ENCODE measurements around the gene ATP1A1.

The ATP1A1 gene

GRCh38 chr1:116331523-116331922 lies 41.5 kb upstream of the ATP1A1 start:
- peaks cover 0 to 2% (median 0%) of the 10 kb centered on the region in 5 donors for H3K27me3 ChIP-seq (ENCODE audit: control insufficient read depth in 5 of 5, insufficient read depth in 4 of 5, low read length in 5 of 5)
- H3K27ac ChIP-seq (ENCODE audit: low read depth, low read length): no peak overlapping the region
- H3K9me3 ChIP-seq (ENCODE audit: control insufficient read depth in 5 of 5, low read length in 5 of 5): no peaks in the 10 kb centered on the region
- H3K4me1 ChIP-seq (ENCODE audit: control insufficient read depth in 5 of 5, insufficient read depth in 5 of 5, low read length in 5 of 5): peaks cover 0 to 10% (median 4%) of the 10 kb centered on the region in 5 donors
- no peak overlapping the region for H3K9ac ChIP-seq (ENCODE audit: low read length in 5 of 5)
- H3K4me3 ChIP-seq (ENCODE audit: low read depth in 1 of 5, low read length in 5 of 5): no peak overlapping the region
- H3K36me3 ChIP-seq (ENCODE audit: control insufficient read depth in 5 of 5, insufficient read depth in 5 of 5, low read length in 5 of 5): no peaks in the 10 kb centered on the region

GRCh38 chr1:116332451-116332850 lies 40.6 kb upstream of the ATP1A1 start:
- Histone ChIP-seq H3K4me1 (ENCODE audit: control insufficient read depth in 5 of 5, insufficient read depth in 5 of 5, low read length in 5 of 5) (peaks cover 0 to 10% (median 4%) of the 10 kb centered on the region in 5 donors), H3K4me3 (ENCODE audit: low read depth in 1 of 5, low read length in 5 of 5) (no peak overlapping the region), H3K9me3 (ENCODE audit: control insufficient read depth in 5 of 5, low read length in 5 of 5) (no peaks in the 10 kb centered on the region), H3K27me3 (ENCODE audit: control insufficient read depth in 5 of 5, insufficient read depth in 4 of 5, low read length in 5 of 5) (peaks cover 0 to 2% (median 0%) of the 10 kb centered on the region in 5 donors), H3K27ac (ENCODE audit: low read depth, low read length) (no peak overlapping the region), H3K36me3 (ENCODE audit: control insufficient read depth in 5 of 5, insufficient read depth in 5 of 5, low read length in 5 of 5) (no peaks in the 10 kb centered on the region), H3K9ac (ENCODE audit: low read length in 5 of 5) (no peak overlapping the region)

GRCh38 chr1:116333171-116334014 lies 39.7 kb upstream of the ATP1A1 start:
- no peaks in the 10 kb centered on the region for H3K36me3 ChIP-seq (ENCODE audit: control insufficient read depth in 5 of 5, insufficient read depth in 5 of 5, low read length in 5 of 5)
- no peak overlapping the region for H3K27ac ChIP-seq (ENCODE audit: low read depth, low read length)
- H3K9me3 ChIP-seq (ENCODE audit: control insufficient read depth in 5 of 5, low read length in 5 of 5): no peaks in the 10 kb centered on the region
- H3K4me1 ChIP-seq (ENCODE audit: control insufficient read depth in 5 of 5, insufficient read depth in 5 of 5, low read length in 5 of 5): peaks cover 0 to 10% (median 4%) of the 10 kb centered on the region in 5 donors
- no peak overlapping the region for H3K4me3 ChIP-seq (ENCODE audit: low read depth in 1 of 5, low read length in 5 of 5)
- H3K27me3 ChIP-seq (ENCODE audit: control insufficient read depth in 5 of 5, insufficient read depth in 4 of 5, low read length in 5 of 5): peaks cover 0 to 2% (median 0%) of the 10 kb centered on the region in 5 donors
- H3K9ac ChIP-seq (ENCODE audit: low read length in 5 of 5): no peak overlapping the region

- H3K27ac ChIP-seq (ENCODE audit: low read depth, low read length): no peak overlapping the region
- H3K9ac ChIP-seq (ENCODE audit: low read length in 5 of 5): no peak overlapping the region
- peaks cover 0 to 10% (median 4%) of the 10 kb centered on the region in 5 donors for H3K4me1 ChIP-seq (ENCODE audit: control insufficient read depth in 5 of 5, insufficient read depth in 5 of 5, low read length in 5 of 5)
Measured at GRCh38 chr1:116334015-116334547, 39.0 kb upstream of the ATP1A1 start.

GRCh38 chr1:116334868-116335635 lies 38.0 kb upstream of the ATP1A1 start:
- Histone ChIP-seq H3K9ac (ENCODE audit: low read length in 5 of 5) (no peak overlapping the region), H3K4me1 (ENCODE audit: control insufficient read depth in 5 of 5, insufficient read depth in 5 of 5, low read length in 5 of 5) (peaks cover 0 to 4% (median 4%) of the 10 kb centered on the region in 5 donors), H3K9me3 (ENCODE audit: control insufficient read depth in 5 of 5, low read length in 5 of 5) (no peaks in the 10 kb centered on the region), H3K4me3 (ENCODE audit: low read depth in 1 of 5, low read length in 5 of 5) (no peak overlapping the region), H3K27ac (ENCODE audit: low read depth, low read length) (no peak overlapping the region), H3K27me3 (ENCODE audit: control insufficient read depth in 5 of 5, insufficient read depth in 4 of 5, low read length in 5 of 5) (peaks cover 0 to 2% (median 0%) of the 10 kb centered on the region in 5 donors), H3K36me3 (ENCODE audit: control insufficient read depth in 5 of 5, insufficient read depth in 5 of 5, low read length in 5 of 5) (no peaks in the 10 kb centered on the region)

More at GRCh38 chr1:116334015-116334547, 39.0 kb upstream of the ATP1A1 start:
- Histone ChIP-seq H3K9me3 (ENCODE audit: control insufficient read depth in 5 of 5, low read length in 5 of 5) (no peaks in the 10 kb centered on the region), H3K4me3 (ENCODE audit: low read depth in 1 of 5, low read length in 5 of 5) (no peak overlapping the region), H3K27me3 (ENCODE audit: control insufficient read depth in 5 of 5, insufficient read depth in 4 of 5, low read length in 5 of 5) (peaks cover 0 to 2% (median 0%) of the 10 kb centered on the region in 5 donors), H3K36me3 (ENCODE audit: control insufficient read depth in 5 of 5, insufficient read depth in 5 of 5, low read length in 5 of 5) (no peaks in the 10 kb centered on the region)

- no peak overlapping the region for H3K9ac ChIP-seq (ENCODE audit: low read length in 5 of 5)
- no peak overlapping the region for H3K27ac ChIP-seq (ENCODE audit: low read depth, low read length)
- H3K27me3 ChIP-seq (ENCODE audit: control insufficient read depth in 5 of 5, insufficient read depth in 4 of 5, low read length in 5 of 5): peaks cover 0 to 2% (median 0%) of the 10 kb centered on the region in 5 donors
- no peaks in the 10 kb centered on the region for H3K9me3 ChIP-seq (ENCODE audit: control insufficient read depth in 5 of 5, low read length in 5 of 5)
- H3K4me1 ChIP-seq (ENCODE audit: control insufficient read depth in 5 of 5, insufficient read depth in 5 of 5, low read length in 5 of 5): no peaks in the 10 kb centered on the region
- H3K4me3 ChIP-seq (ENCODE audit: low read depth in 1 of 5, low read length in 5 of 5): no peak overlapping the region
- no peaks in the 10 kb centered on the region for H3K36me3 ChIP-seq (ENCODE audit: control insufficient read depth in 5 of 5, insufficient read depth in 5 of 5, low read length in 5 of 5)
Measured at GRCh38 chr1:116335850-116336624, 37.0 kb upstream of the ATP1A1 start.

- Histone ChIP-seq H3K9ac (ENCODE audit: low read length in 5 of 5) (no peak overlapping the region), H3K4me3 (ENCODE audit: low read depth in 1 of 5, low read length in 5 of 5) (no peak overlapping the region), H3K9me3 (ENCODE audit: control insufficient read depth in 5 of 5, low read length in 5 of 5) (no peaks in the 10 kb centered on the region), H3K27ac (ENCODE audit: low read depth, low read length) (no peak overlapping the region), H3K27me3 (ENCODE audit: control insufficient read depth in 5 of 5, insufficient read depth in 4 of 5, low read length in 5 of 5) (peaks cover 0 to 2% (median 0%) of the 10 kb centered on the region in 5 donors), H3K4me1 (ENCODE audit: control insufficient read depth in 5 of 5, insufficient read depth in 5 of 5, low read length in 5 of 5) (no peaks in the 10 kb centered on the region), H3K36me3 (ENCODE audit: control insufficient read depth in 5 of 5, insufficient read depth in 5 of 5, low read length in 5 of 5) (no peaks in the 10 kb centered on the region)
Measured at GRCh38 chr1:116337398-116337797, 35.6 kb upstream of the ATP1A1 start.

GRCh38 chr1:116338400-116338799 lies 34.6 kb upstream of the ATP1A1 start:
- no peak overlapping the region for H3K9ac ChIP-seq (ENCODE audit: low read length in 5 of 5)
- no peaks in the 10 kb centered on the region for H3K4me1 ChIP-seq (ENCODE audit: control insufficient read depth in 5 of 5, insufficient read depth in 5 of 5, low read length in 5 of 5)
- H3K9me3 ChIP-seq (ENCODE audit: control insufficient read depth in 5 of 5, low read length in 5 of 5): no peaks in the 10 kb centered on the region
- peaks cover 0 to 2% (median 0%) of the 10 kb centered on the region in 5 donors for H3K27me3 ChIP-seq (ENCODE audit: control insufficient read depth in 5 of 5, insufficient read depth in 4 of 5, low read length in 5 of 5)
- H3K4me3 ChIP-seq (ENCODE audit: low read depth in 1 of 5, low read length in 5 of 5): no peak overlapping the region
- no peak overlapping the region for H3K27ac ChIP-seq (ENCODE audit: low read depth, low read length)
- H3K36me3 ChIP-seq (ENCODE audit: control insufficient read depth in 5 of 5, insufficient read depth in 5 of 5, low read length in 5 of 5): no peaks in the 10 kb centered on the region

GRCh38 chr1:116340506-116341231 lies 32.4 kb upstream of the ATP1A1 start:
- Histone ChIP-seq H3K9ac (ENCODE audit: low read length in 5 of 5) (no peak overlapping the region), H3K36me3 (ENCODE audit: control insufficient read depth in 5 of 5, insufficient read depth in 5 of 5, low read length in 5 of 5) (no peaks in the 10 kb centered on the region), H3K4me3 (ENCODE audit: low read depth in 1 of 5, low read length in 5 of 5) (no peak overlapping the region), H3K27me3 (ENCODE audit: control insufficient read depth in 5 of 5, insufficient read depth in 4 of 5, low read length in 5 of 5) (no peaks in the 10 kb centered on the region), H3K4me1 (ENCODE audit: control insufficient read depth in 5 of 5, insufficient read depth in 5 of 5, low read length in 5 of 5) (no peaks in the 10 kb centered on the region), H3K27ac (ENCODE audit: low read depth, low read length) (no peak overlapping the region), H3K9me3 (ENCODE audit: control insufficient read depth in 5 of 5, low read length in 5 of 5) (no peaks in the 10 kb centered on the region)
